GM18870 (cell line): ENCODE results near the gene INTU.
A peak's percentile ranks its signal among the peaks of the same experiment; 100 is the strongest.
"Not testable (repeated sequence)": the region's sequence is repeated elsewhere in the genome, so short reads cannot be mapped to it uniquely, and the experiment has no call there.

ENCODE experiments used
- ATAC-seq: cut with Tn5 transposase; IDR thresholded peaks from one replicate; pipeline ENCODE4 v1.9.1; 2021; ENCODE audit warnings: moderate library complexity; ENCODE audit not compliant: unreplicated experiment

Gene INTU

DNA sequence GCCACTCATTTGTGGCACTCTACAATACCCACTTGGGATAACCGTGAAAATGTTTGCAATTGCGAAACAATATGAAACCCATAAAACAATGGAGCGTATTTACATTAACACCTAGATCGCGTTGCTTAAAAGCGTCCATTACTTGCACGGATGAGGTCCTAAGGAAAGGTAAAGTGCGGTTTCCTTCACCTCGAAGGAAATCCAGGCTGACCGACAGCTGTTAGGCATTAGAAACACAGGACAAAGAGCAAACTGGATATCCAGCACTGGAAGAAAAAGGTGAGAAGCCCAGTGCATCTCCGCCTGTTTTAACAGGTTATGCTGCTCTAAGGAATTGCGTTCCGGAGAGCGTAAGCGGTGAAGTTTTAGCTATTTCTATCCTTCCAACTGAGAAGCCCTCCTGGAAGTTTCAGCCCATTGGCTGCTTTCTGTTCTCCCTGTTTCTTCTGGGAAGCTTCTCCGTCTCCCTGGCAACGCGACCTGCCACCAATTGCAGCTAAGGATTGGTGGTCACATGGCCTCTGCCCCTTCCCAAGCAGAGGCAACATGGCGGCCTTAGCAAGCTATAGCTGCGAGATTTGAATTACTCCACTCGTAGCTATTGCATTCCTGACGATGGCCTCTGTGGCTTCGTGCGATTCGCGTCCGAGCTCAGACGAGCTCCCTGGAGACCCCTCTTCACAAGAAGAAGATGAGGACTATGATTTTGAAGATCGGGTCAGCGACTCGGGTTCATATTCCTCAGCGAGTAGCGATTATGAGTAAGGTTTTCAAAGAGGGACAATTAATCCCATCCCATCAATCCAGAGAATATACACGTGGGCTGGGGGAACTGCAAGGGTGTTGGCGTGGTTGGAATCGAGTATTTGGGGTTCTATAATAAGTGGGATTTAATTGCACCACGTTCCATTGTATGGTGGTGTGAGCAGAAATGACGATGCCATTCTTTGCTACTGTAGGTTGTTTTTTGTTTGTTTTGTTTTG, at the start of gene INTU:
Gene INTU (plus strand): TSS at position 538 of the 984 bp plus-strand sequence. CDS start 78 bp downstream, at position 616.
- ATAC-seq = peak; percentile 98

DNA sequence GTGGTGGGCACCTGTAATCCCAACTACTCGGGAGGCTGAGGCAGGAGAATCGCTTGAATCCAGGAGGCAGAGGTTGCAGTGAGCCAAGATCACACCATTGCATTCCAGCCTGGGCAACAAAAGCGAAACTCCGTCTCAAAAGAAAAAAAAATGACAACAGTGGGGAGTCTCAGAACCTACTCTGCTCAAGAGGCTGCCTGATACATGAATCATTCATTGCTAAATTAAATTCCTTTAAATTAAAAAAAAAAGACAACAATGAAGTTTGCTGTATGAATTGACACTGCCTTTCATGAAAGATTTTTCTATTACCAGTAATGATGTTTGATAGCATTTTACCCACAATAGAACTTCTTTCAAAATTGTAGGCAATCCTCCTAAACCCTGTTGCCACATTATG, 46.3 kb upstream of the INTU start:
- ATAC-seq = not testable (repeated sequence)

DNA sequence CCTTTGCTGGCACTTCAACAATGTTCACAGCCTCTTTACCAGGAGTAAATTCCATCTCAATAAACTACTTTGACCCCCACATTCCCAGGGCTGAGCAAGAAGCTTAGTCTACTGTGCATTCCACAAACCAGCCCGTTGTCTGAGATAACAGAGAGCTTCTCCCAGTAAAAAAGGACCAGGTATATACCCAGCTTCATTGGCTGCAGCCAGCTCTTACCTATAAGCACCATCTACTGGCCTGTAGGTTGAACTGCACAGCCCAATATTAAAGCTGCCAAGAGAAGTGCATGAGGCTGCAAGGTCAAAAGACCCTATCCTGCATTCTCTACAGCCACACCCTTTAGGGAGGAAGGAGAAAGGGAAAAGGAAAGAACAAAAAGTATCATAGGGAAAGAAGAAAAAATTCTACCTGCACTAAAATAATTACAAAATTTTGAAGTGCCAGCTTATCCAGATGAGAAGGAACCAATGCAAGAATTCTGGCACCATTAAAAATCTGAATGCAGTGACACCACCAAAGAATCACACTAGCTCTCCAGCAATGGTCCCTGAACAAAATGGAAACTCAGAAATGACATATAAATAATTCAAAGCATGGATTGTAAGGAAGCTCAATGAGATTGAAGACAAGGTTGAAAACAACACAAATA, 45.7 kb upstream of the INTU start:
- ATAC-seq = peak; percentile 98

DNA sequence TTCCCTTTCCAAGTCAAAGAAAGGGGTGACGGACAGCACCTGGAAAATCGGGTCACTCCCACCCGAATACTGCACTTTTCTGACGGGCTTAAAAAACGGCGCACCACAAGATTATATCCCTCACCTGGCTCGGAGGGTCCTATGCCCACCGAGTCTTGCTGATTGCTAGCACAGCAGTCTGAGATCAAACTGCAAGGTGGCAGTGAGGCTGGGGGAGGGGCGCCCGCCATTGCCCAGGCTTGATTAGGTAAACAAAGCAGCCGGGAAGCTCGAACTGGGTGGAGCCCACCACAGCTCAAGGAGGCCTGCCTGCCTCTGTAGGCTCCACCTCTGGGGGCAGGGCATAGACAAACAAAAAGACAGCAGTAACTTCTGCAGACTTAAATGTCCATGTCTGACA, 43.6 kb upstream of the INTU start:
- not testable (repeated sequence) for ATAC-seq

DNA sequence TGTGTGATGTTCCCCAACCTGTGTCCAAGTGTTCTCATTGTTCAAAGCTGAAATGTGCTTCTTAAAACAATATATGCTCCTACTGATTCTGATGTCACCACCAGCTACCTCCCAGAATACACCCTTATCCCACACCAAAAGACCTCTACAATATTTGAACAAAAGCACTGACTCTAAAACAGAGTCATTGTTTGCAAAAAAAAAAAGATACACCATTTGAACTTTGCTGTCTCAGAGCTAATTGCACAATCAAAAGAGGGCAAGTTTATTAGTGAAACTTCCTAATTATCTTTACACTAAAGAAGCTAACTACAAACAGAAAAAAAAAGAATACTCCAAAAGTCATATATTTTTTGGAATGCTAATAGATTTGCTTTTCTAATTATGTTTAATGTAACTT, 34.1 kb upstream of the INTU start:
- ATAC-seq = no peak

DNA sequence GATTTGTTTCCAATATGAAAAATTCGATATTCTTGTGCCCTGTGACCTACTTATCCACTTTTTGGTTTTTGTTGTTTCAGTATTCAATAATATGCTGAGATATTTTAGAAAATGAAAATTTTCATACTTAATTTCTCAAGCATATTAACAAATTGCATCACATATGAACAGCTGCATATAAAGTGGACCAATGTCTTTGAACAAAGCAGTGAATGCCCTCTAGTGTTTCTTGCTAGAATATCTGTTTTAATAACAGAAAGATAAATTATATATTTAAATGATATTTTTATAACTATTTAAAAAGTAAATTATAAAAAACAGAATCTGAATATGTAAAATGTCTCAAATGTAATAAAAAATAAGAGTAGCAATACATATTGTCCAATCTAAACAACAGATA, 31.7 kb upstream of the INTU start:
- no peak for ATAC-seq

DNA sequence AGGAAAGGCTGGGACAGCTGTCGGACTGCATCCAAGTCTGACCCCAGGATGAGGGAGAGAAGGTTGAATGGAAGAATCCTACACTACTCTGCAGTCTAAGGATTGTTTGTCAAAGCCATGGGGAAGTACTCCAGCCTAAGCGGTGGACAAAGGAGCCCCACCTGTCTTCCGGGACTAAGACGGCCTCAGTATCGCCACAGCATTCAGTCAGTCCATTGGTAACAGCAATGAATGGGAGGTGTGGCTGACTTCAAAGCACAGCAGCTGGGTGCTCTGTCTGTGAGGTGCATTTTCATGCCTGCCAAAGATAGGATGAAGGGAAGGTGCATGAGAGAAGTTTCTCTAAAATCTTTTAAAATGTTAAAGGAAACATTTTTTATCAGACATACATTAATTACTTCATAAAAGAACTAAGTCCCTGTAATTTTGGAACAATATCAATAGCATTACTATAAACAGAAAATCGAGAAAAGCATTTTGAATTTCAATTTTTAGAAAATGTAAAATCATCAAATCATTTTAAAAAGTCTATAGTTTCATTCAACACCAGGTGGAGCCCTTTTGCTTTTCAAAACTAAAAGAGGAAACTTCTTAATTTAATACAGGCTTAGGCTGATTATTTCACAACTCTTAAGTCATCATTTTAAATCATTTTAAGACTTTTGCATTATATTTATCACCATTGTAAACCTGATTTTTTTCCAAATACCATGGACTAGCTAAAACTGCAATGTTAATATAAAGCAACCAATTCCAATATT, 27.6 kb upstream of the INTU start:
- no peak for ATAC-seq

DNA sequence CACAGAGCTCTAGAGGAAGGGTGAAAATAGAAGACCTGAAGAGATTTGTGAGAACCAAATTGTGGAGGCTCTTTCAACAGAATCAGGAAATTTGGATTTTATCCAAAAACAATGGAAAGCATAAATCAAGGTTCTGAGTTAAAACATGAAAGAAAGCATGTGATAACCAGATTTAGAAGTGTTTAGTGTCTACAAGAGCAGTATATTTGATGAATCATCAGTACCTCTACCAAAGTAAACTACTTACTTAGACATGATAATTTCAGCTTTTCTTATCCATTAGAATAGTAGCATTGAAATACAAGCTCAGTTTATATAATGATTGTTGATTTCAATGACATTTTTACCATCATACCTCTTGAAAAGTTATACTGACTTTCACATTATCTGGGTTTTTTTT, 25.9 kb upstream of the INTU start:
- no peak for ATAC-seq

DNA sequence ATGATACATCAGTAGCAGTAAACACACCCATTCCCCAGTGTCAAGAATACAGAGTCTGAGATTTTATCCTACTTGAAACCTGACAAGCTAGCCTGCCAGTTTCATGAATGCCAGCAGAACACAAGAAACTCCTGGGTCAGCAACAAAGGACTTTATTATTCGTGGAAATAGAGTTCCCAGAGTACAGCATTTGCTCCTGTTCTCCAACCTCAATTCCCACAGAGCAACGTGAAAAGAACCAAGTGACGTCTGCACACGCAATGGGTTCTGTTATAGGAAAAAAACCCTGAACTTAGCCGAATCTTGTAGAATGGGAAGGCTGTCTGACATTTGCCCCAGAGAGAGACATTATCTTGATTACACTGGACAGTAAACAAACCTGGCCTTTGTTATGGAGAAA, 23.3 kb upstream of the INTU start:
- ATAC-seq = no peak

DNA sequence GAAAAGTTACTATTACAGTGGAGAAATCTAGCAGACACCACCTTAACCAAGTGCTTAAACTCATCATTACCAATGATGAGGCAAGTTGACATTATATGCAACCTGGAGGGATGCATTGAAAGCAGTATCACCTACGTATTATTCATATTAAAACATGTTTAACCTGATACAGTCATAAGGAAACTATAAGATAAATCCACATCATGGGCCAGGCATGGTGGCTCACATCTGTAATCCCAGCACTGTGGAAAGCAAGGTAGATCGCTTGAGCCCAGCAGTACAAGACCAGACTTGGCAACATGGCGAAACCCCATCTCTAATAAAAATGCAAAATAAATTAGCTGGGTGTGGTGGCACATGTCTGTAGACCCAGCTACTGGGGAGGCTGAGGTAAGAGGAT, 22.3 kb upstream of the INTU start:
- no peak for ATAC-seq

DNA sequence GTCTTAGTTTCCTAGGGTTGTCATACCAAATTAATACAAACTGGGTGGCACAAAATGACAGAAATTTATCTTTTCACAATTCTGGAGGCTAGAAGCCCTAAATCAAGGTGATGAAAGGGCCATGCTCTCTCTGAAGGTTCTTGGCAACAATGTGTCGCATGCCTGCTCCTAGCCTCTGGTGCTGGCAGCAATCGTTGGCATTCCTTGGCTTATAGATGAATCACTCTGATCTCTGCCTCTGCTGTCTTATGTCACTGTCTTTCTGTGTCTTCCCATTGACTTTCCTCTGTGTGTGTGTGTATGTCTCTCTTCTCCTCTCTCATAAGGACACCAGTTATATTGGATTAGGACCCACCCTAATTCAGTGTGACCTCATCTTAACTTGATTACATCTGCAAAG, 15.9 kb upstream of the INTU start:
- ATAC-seq = no peak

DNA sequence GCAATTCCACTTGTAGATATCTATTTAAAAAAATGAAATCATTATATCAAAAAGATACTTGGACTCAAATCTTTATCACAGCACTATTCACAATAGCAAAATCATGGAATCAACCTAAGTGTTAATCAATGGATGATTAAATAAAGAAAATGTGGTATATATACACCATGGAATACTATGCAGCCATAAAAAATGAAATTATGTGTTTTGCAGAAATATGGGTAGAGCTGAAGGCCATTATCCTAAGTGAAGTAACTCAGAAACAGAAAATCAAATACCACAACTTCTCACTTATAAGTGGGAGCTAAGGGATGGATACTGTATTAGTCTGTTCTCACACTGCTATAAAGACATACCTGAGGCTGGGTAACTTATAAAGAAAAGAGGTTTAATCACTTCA, 14.3 kb upstream of the INTU start:
- no peak for ATAC-seq

DNA sequence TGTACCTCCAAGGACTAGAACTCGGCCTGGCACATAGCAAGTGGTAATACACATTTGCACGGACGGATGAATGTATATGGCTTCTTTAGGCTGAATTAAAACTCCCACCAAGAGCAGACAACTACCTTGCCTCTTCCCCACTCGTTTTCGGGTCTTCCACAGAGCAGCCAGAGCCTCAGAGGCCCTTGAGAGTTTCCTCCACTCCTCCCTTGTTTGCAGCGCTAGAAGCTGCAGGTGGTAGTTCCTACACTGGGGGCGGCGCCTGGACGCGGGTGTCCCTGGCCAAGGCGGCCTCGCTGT, 10.2 kb upstream of the INTU start:
- no peak for ATAC-seq

DNA sequence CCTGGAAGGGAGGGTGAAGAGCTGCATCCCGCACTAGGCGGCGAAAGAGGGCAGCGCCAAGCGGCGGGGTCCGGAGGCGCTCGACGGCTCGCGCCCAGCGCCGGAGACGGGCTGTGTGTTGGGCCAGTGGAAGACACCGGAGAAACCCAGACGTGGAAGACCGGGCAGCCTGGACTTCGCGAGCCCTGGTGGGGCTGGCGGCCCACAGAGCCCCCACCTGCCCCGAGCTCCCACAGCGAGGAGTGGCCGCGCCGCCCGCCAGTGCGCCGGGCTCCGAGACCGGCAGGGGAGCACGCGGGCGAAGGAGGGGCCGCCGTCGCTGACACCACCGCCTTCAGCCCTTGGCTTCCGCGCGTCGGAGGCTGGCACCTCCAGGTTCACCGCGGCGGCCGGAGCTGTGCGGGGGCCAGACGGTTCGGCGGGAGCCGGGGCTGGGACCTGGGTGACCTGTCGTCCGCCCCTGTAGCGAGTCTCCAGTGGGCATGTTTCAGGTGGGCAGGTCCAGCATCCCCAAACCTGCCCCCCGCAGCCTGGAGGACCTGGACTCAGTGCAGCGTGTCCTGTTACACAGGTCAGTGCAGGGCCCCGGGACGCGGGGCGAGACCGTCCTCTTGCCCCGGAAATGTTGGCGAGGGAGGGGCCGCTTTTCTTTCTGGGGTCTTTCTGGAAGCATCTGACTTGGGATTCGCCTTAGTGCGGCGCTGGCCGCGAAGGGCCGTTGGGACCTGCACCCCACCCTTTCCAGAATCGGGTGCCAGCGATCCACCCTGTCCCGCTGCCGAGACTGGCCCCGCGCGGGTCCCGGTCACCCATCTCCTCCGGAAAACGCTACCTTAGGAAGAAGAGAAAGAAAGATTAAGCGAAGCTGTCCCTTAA, 9.6 kb upstream of the INTU start:
- ATAC-seq = no peak

DNA sequence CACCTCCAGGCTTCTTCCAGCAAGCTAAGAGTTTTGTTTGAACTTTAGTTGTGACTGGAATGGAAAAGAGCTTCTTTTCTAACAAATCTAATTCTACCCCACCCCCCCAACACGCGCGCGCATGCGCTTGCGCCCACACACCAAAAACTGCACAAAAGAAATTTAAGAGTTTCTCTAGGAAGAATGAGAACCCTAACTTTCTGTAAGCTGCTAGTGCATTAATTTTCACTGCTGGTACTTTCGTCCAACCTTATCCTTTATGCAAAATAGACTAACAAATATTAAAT, 9.0 kb upstream of the INTU start:
- no peak for ATAC-seq

DNA sequence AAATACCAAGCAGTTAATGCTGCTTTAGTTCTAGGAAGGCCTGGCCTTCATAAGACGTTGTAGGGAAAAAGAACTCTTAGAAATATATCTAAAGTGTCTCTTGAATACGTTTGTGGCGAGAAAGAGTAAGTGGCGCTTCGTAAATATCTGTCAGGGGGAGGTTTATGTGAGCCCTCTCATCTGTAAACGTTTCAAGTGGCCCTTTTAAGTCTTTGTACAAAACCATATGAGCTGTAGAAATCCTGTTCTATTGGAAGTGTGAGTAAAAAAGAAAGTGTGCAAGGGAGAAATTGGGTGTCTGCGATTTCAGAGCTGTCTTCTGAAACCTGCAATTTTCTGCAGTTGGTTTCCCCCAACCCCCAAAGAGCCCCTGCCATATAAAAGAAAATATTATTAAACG, 8.6 kb upstream of the INTU start:
- no peak for ATAC-seq

DNA sequence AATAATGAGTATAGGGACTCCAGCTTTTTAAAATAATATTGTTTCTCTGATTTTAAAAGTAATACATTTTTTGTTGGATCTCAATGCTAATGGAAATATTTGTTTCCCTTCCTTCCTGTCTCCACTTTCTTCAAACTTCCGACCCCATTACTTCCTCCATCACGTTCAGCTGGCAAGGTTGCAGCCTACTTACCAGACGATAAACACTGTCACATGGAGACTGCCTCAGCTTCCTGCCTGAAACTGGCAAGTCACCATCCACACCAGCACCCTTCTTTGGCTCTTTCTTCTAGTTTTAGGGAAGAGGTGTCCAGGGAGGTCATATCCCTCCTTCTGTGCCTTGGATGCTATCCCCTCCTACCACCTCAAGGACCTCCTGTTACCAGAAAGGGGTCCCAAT, 3.4 kb upstream of the INTU start:
- no peak for ATAC-seq

DNA sequence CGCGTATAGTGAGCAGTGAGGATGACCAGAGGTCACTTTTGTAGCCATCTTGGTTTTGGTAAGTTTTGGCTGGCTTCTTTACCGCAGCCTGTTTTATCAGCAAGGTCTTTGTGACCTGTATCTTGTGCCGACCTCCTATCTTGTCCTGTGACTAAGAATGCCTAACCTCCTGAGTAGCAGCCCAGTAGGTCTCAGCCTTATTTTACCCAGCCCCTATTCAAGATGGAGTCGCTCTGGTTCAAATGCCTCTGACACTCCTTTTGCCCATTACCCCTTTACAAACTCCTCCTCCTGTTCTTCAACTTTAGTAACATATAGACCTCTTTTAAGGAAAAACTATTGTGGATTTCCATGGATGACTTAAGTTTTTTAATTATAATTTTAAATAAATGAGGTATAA, 2.6 kb upstream of the INTU start:
- ATAC-seq = no peak

DNA sequence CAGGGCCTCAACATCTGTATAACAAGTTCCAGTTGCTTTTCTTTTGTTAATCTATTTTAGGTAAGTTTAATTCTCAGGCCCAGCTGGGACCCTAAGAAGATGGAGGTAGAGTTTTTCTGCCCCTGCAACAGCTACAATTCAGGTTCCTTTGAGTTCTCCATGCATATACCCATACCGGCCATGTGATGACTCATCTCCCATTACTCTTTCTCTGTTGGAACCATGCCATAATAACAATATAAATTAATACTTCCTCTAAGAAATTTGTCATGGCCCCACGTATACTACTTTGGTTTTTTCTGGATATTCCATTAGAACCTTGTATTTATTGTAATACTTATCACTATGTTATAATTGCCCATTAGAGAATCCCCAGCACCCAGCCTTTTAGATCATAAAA, 1.3 kb upstream of the INTU start:
- ATAC-seq = no peak

DNA sequence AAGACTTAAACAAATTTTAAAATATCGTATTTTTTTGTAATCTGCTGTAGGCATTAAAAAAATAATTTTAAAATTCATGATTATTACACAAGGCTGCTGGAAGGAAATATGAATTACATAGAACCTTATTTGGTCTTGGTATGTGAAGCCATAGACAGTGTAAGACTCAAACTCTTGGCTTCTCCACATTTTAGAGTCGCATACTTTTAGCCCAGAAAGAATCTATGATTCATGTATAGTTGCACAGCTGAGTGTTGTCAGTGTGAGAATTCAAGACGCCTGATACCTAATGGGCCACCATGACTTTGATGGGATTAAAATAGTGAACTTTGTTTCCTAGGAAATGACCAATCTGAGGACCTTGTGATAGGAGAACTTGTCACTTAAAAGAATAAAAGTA, 1.4 kb downstream of the INTU start:
- no peak for ATAC-seq

DNA sequence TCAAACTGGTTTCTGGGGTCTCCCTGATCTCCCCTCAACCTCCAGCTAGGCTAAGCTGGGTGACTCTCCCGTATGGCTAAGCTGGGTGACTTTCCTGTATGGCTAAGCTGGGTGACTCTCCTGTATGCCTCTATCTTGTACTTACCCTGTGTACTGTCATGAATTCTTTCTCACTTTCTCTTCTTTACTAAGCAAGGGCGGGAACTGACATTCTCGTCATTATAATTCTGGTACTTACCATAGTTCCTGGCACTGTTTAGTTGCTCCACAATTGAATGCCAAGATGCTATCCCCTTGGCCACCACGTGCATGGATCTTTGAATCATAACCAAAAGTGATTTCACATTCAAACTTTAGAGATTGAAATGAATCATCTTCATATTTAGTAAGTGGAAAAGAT, 8.8 kb downstream of the INTU start:
- peak; percentile 25 for ATAC-seq
